Measurements from ENCODE around the gene PPP2R2B.

PPP2R2B gene

GRCh38 chr5:146600376-146600775 lies 278.2 kb downstream of the PPP2R2B start:
- H3K27me3 ChIP-seq (ENCODE audit: insufficient read depth, low read length), result no peaks in the 10 kb centered on the region
- peaks cover 4% of the 10 kb centered on the region for H3K36me3 ChIP-seq (ENCODE audit: insufficient read depth, low read length)
- H2AFZ ChIP-seq (ENCODE audit: low read depth, low read length), result no peak overlapping the region
- H3K9me3 ChIP-seq (ENCODE audit: low read length), result peaks cover 4% of the 10 kb centered on the region
- H3K4me1 ChIP-seq (ENCODE audit: insufficient read depth, low read length), result no peaks in the 10 kb centered on the region
- H3K4me3 ChIP-seq (ENCODE audit: low read length), result no peak overlapping the region

GRCh38 chr5:146599261-146599660 lies 279.3 kb downstream of the PPP2R2B start:
- Histone ChIP-seq H3K4me1 (ENCODE audit: insufficient read depth, low read length) (no peaks in the 10 kb centered on the region), H3K4me3 (ENCODE audit: low read length) (no peak overlapping the region), H3K36me3 (ENCODE audit: insufficient read depth, low read length) (peaks cover 4% of the 10 kb centered on the region), H3K9me3 (ENCODE audit: low read length) (peaks cover 4% of the 10 kb centered on the region), H3K27me3 (ENCODE audit: insufficient read depth, low read length) (no peaks in the 10 kb centered on the region), H2AFZ (ENCODE audit: low read depth, low read length) (no peak overlapping the region)

- H3K36me3 ChIP-seq (ENCODE audit: insufficient read depth, low read length), result peaks cover 8% of the 10 kb centered on the region
- H2AFZ ChIP-seq (ENCODE audit: low read depth, low read length), result no peak overlapping the region
- H3K4me3 ChIP-seq (ENCODE audit: low read length), result no peak overlapping the region
- no peaks in the 10 kb centered on the region for H3K27me3 ChIP-seq (ENCODE audit: insufficient read depth, low read length)
- H3K9me3 ChIP-seq (ENCODE audit: low read length), result peaks cover 4% of the 10 kb centered on the region
- H3K4me1 ChIP-seq (ENCODE audit: insufficient read depth, low read length), result peaks cover 5% of the 10 kb centered on the region
Measured at GRCh38 chr5:146595088-146595487, 283.5 kb downstream of the PPP2R2B start.

- H2AFZ ChIP-seq (ENCODE audit: low read depth, low read length), result no peak overlapping the region
- H3K36me3 ChIP-seq (ENCODE audit: insufficient read depth, low read length), result peaks cover 3% of the 10 kb centered on the region
- H3K4me1 ChIP-seq (ENCODE audit: insufficient read depth, low read length), result peaks cover 30% of the 10 kb centered on the region
- H3K9me3 ChIP-seq (ENCODE audit: low read length), result no peaks in the 10 kb centered on the region
- no peaks in the 10 kb centered on the region for H3K27me3 ChIP-seq (ENCODE audit: insufficient read depth, low read length)
- H3K4me3 ChIP-seq (ENCODE audit: low read length), result no peak overlapping the region
Measured at GRCh38 chr5:146592352-146592751, 286.2 kb downstream of the PPP2R2B start.

GRCh38 chr5:146589028-146589345 lies 289.6 kb downstream of the PPP2R2B start:
- H3K27me3 ChIP-seq (ENCODE audit: insufficient read depth, low read length), result no peaks in the 10 kb centered on the region
- no peaks in the 10 kb centered on the region for H3K9me3 ChIP-seq (ENCODE audit: low read length)
- H3K4me1 ChIP-seq (ENCODE audit: insufficient read depth, low read length), result peaks cover 30% of the 10 kb centered on the region
- H2AFZ ChIP-seq (ENCODE audit: low read depth, low read length), result peak overlapping the region; percentile 21
- H3K4me3 ChIP-seq (ENCODE audit: low read length), result no peak overlapping the region
- peaks cover 3% of the 10 kb centered on the region for H3K36me3 ChIP-seq (ENCODE audit: insufficient read depth, low read length)

GRCh38 chr5:146588331-146589027 lies 290.1 kb downstream of the PPP2R2B start:
- H3K4me3 ChIP-seq (ENCODE audit: low read length), result no peak overlapping the region
- H3K4me1 ChIP-seq (ENCODE audit: insufficient read depth, low read length), result peaks cover 30% of the 10 kb centered on the region
- H3K36me3 ChIP-seq (ENCODE audit: insufficient read depth, low read length), result peaks cover 3% of the 10 kb centered on the region
- H2AFZ ChIP-seq (ENCODE audit: low read depth, low read length), result peak overlapping the region; percentile 21
- H3K9me3 ChIP-seq (ENCODE audit: low read length), result no peaks in the 10 kb centered on the region
- H3K27me3 ChIP-seq (ENCODE audit: insufficient read depth, low read length), result no peaks in the 10 kb centered on the region

GRCh38 chr5:146586752-146587151 lies 291.8 kb downstream of the PPP2R2B start:
- no peaks in the 10 kb centered on the region for H3K36me3 ChIP-seq (ENCODE audit: insufficient read depth, low read length)
- H3K4me1 ChIP-seq (ENCODE audit: insufficient read depth, low read length), result peaks cover 33% of the 10 kb centered on the region
- no peaks in the 10 kb centered on the region for H3K27me3 ChIP-seq (ENCODE audit: insufficient read depth, low read length)
- H3K4me3 ChIP-seq (ENCODE audit: low read length), result no peak overlapping the region
- H2AFZ ChIP-seq (ENCODE audit: low read depth, low read length), result no peak overlapping the region
- H3K9me3 ChIP-seq (ENCODE audit: low read length), result no peaks in the 10 kb centered on the region

GRCh38 chr5:146584750-146585149 lies 293.8 kb downstream of the PPP2R2B start:
- Histone ChIP-seq H3K36me3 (ENCODE audit: insufficient read depth, low read length) (no peaks in the 10 kb centered on the region), H3K4me1 (ENCODE audit: insufficient read depth, low read length) (peaks cover 24% of the 10 kb centered on the region), H3K4me3 (ENCODE audit: low read length) (no peak overlapping the region), H3K27me3 (ENCODE audit: insufficient read depth, low read length) (no peaks in the 10 kb centered on the region), H2AFZ (ENCODE audit: low read depth, low read length) (no peak overlapping the region), H3K9me3 (ENCODE audit: low read length) (no peaks in the 10 kb centered on the region)

GRCh38 chr5:146582051-146582596 lies 296.4 kb downstream of the PPP2R2B start:
- H3K4me1 ChIP-seq (ENCODE audit: insufficient read depth, low read length), result peaks cover 2% of the 10 kb centered on the region

GRCh38 chr5:146580237-146580636 lies 298.3 kb downstream of the PPP2R2B start:
- Histone ChIP-seq H3K27me3 (ENCODE audit: insufficient read depth, low read length) (no peaks in the 10 kb centered on the region), H3K4me1 (ENCODE audit: insufficient read depth, low read length) (peaks cover 2% of the 10 kb centered on the region), H3K36me3 (ENCODE audit: insufficient read depth, low read length) (no peaks in the 10 kb centered on the region), H3K9me3 (ENCODE audit: low read length) (peaks cover 2% of the 10 kb centered on the region), H3K4me3 (ENCODE audit: low read length) (no peak overlapping the region), H2AFZ (ENCODE audit: low read depth, low read length) (no peak overlapping the region)

More at GRCh38 chr5:146582051-146582596, 296.4 kb downstream of the PPP2R2B start:
- Histone ChIP-seq H3K27me3 (ENCODE audit: insufficient read depth, low read length) (no peaks in the 10 kb centered on the region), H3K36me3 (ENCODE audit: insufficient read depth, low read length) (no peaks in the 10 kb centered on the region), H3K4me3 (ENCODE audit: low read length) (no peak overlapping the region), H2AFZ (ENCODE audit: low read depth, low read length) (no peak overlapping the region), H3K9me3 (ENCODE audit: low read length) (no peaks in the 10 kb centered on the region)

- Histone ChIP-seq H3K27me3 (ENCODE audit: insufficient read depth, low read length) (no peaks in the 10 kb centered on the region), H3K36me3 (ENCODE audit: insufficient read depth, low read length) (no peaks in the 10 kb centered on the region), H3K4me3 (ENCODE audit: low read length) (no peak overlapping the region), H3K9me3 (ENCODE audit: low read length) (peaks cover 9% of the 10 kb centered on the region), H2AFZ (ENCODE audit: low read depth, low read length) (no peak overlapping the region), H3K4me1 (ENCODE audit: insufficient read depth, low read length) (no peaks in the 10 kb centered on the region)
Measured at GRCh38 chr5:146574713-146575112, 303.8 kb downstream of the PPP2R2B start.

- H3K9me3 ChIP-seq (ENCODE audit: low read length), result peaks cover 6% of the 10 kb centered on the region
- H2AFZ ChIP-seq (ENCODE audit: low read depth, low read length), result no peak overlapping the region
- peaks cover 5% of the 10 kb centered on the region for H3K4me1 ChIP-seq (ENCODE audit: insufficient read depth, low read length)
- no peaks in the 10 kb centered on the region for H3K27me3 ChIP-seq (ENCODE audit: insufficient read depth, low read length)
- no peak overlapping the region for H3K4me3 ChIP-seq (ENCODE audit: low read length)
- H3K36me3 ChIP-seq (ENCODE audit: insufficient read depth, low read length), result no peaks in the 10 kb centered on the region
Measured at GRCh38 chr5:146568161-146568560, 310.4 kb downstream of the PPP2R2B start.

- Histone ChIP-seq H2AFZ (ENCODE audit: low read depth, low read length) (peak overlapping the region; percentile 15), H3K4me3 (ENCODE audit: low read length) (no peak overlapping the region), H3K36me3 (ENCODE audit: insufficient read depth, low read length) (no peaks in the 10 kb centered on the region), H3K9me3 (ENCODE audit: low read length) (peaks cover 6% of the 10 kb centered on the region), H3K27me3 (ENCODE audit: insufficient read depth, low read length) (no peaks in the 10 kb centered on the region), H3K4me1 (ENCODE audit: insufficient read depth, low read length) (peaks cover 5% of the 10 kb centered on the region)
Measured at GRCh38 chr5:146565764-146566367, 312.7 kb downstream of the PPP2R2B start.

All from neuron (in vitro differentiated cells).